HEK293T (cell line): ENCODE measurements around the gene BLVRB.

Experiments
- ARNT ChIP-seq: fragments of 450-650 bp; IDR thresholded peaks from 2 replicates; pipeline ENCODE4 v1.6.1; 2017; ENCODE audit warnings: mild to moderate bottlenecking
- BHLHE40 ChIP-seq: fragments of 450-650 bp; IDR thresholded peaks from 2 replicates; pipeline ENCODE4 v1.6.1; 2016; ENCODE audit warnings: mild to moderate bottlenecking, moderate library complexity, borderline replicate concordance
- ELF4 ChIP-seq: fragments of 450-650 bp; IDR thresholded peaks from 2 replicates; pipeline ENCODE4 v1.6.1; 2017; ENCODE audit warnings: antibody characterized with exemption
- FOXA1 ChIP-seq: fragments of 450-650 bp; IDR thresholded peaks from 2 replicates; pipeline ENCODE4 v1.6.1; 2016; ENCODE audit warnings: mild to moderate bottlenecking
- FOXK2 ChIP-seq: fragments of 450-650 bp; IDR thresholded peaks from 2 replicates; pipeline ENCODE4 v1.6.1; 2016; ENCODE audit warnings: mild to moderate bottlenecking
- FOXM1 ChIP-seq: fragments of 450-650 bp; IDR thresholded peaks from 2 replicates; pipeline ENCODE4 v1.6.1; 2017; ENCODE audit warnings: mild to moderate bottlenecking, borderline replicate concordance
- L3MBTL2 ChIP-seq: fragments of 450-650 bp; conservative IDR thresholded peaks from 2 replicates; pipeline ENCODE4 v1.6.1; 2016; ENCODE audit warnings: mild to moderate bottlenecking
- LEF1 ChIP-seq: fragments of 450-650 bp; IDR thresholded peaks from 2 replicates; pipeline ENCODE4 v1.6.1; 2017; ENCODE audit warnings: mild to moderate bottlenecking, borderline replicate concordance
- NFRKB ChIP-seq: fragments of 450-650 bp; IDR thresholded peaks from 2 replicates; pipeline ENCODE4 v1.6.1; 2016; ENCODE audit warnings: mild to moderate bottlenecking, moderate library complexity
- PKNOX1 ChIP-seq: fragments of 450-650 bp; IDR thresholded peaks from 2 replicates; pipeline ENCODE4 v1.6.1; 2016
- TARDBP ChIP-seq: fragments of 450-650 bp; IDR thresholded peaks from 2 replicates; pipeline ENCODE4 v1.6.1; 2016

- no peak for TF ChIP-seq FOXM1
- no peak for TF ChIP-seq FOXK2
- no peak for TF ChIP-seq ELF4
- no peak for TF ChIP-seq ARNT
- TF ChIP-seq NFRKB = no peak
- no peak for TF ChIP-seq FOXA1
- no peak; the same call in 1 of the 2 replicates for TF ChIP-seq PKNOX1
- no peak for TF ChIP-seq L3MBTL2
- no peak for TF ChIP-seq TARDBP
- TF ChIP-seq LEF1 = no peak
- TF ChIP-seq BHLHE40 = no peak
These were observed 28.8 kb upstream of the BLVRB start for GRCh38 chr19:40494191-40494838.
